Measurements from ENCODE around the gene PADI1.

The PADI1 gene

GRCh38 chr1:17192394-17193221 lies 12.3 kb upstream of the PADI1 start:
- no peak for ATAC-seq
- TF ChIP-seq CSRNP3 (CRISPR knock-in tag; IDR thresholded peaks at IDR 0.05) (no peak), ZNF565 (CRISPR knock-in tag; conservative IDR thresholded peaks at IDR 0.05; ENCODE audit: low read depth) (no peak), TCF4 (CRISPR knock-in tag; IDR thresholded peaks at IDR 0.05; ENCODE audit: borderline replicate concordance) (no peak), TSHZ2 (CRISPR knock-in tag; IDR thresholded peaks at IDR 0.05) (no peak), CSDC2 (CRISPR knock-in tag; IDR thresholded peaks at IDR 0.05) (no peak), OSR1 (CRISPR knock-in tag; IDR thresholded peaks at IDR 0.05) (no peak), ISL1 (CRISPR knock-in tag; IDR thresholded peaks at IDR 0.05) (no peak), GLIS3 (CRISPR knock-in tag; IDR thresholded peaks at IDR 0.05) (no peak)

DNA sequence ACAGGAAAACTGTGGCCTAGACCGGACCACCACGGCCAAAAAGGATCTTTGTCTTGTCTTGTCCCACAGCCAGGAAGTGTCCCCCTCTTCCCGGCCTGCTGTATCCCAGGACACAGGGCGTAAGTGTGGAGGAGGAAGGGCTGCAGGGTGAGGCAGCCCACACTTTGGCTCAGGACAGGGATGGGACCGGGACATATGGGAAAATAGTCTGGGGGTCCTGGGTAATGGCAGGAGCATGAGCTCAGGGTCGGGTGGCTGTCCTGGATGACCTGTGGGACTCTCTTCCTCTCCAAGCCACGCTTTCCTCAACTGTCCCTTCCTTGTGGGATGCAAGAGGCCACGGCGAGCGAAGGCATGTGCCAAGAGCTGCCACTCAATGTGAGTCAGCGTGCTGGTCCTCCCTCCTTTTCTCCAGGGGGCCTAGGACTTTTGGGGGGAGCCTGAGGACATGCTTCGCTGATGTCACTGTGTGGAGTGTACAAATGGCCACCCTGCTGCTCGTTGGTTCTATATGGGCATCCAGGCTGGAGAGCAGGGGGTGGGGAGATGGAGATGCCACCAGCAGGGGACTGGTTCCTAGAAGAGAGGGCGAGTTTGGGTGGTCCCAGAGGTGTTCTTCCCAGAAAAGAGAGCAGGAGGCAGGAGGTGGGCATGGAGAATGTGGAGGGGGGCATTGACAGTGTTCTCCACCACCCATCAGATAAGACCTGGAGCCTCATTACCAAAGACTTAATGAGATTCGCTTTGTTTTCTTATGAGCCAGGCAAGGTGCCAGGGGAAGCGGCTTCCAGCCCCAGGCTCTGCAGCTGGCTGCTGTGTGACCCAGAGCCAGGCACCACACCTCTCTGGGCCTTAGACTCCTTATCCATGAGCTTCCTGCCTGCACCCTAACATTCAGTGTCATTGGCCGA lies 11.5 kb upstream of the PADI1 start:
- no peak for ATAC-seq
- TF ChIP-seq BACH2 (CRISPR knock-in tag; IDR thresholded peaks at IDR 0.05; ENCODE audit: borderline replicate concordance) (no peak), TCF4 (CRISPR knock-in tag; IDR thresholded peaks at IDR 0.05; ENCODE audit: borderline replicate concordance) (peak; percentile 48; the same call in 1 of the 2 replicates)

DNA sequence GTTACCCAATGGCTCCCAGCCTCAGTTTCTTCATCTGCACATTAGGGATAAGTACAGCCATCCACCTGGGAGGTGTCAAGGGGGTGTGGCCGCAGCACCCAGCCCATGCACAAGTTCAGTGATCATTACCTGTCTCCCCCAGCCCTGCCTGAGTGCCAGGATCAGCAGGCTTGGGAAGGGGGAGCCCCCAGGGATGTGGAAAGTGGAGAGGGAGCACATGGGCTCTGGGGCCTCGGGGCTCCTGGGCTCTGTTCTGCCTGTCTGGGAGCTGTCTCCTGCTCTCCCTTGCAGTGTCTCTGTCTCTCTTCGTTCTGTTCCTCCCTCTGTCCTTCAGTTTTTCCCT lies 10.8 kb upstream of the PADI1 start:
- ATAC-seq: no peak
- TF ChIP-seq ESRRG (CRISPR knock-in tag; IDR thresholded peaks at IDR 0.05): no peak
- TF ChIP-seq, protein P1, sequence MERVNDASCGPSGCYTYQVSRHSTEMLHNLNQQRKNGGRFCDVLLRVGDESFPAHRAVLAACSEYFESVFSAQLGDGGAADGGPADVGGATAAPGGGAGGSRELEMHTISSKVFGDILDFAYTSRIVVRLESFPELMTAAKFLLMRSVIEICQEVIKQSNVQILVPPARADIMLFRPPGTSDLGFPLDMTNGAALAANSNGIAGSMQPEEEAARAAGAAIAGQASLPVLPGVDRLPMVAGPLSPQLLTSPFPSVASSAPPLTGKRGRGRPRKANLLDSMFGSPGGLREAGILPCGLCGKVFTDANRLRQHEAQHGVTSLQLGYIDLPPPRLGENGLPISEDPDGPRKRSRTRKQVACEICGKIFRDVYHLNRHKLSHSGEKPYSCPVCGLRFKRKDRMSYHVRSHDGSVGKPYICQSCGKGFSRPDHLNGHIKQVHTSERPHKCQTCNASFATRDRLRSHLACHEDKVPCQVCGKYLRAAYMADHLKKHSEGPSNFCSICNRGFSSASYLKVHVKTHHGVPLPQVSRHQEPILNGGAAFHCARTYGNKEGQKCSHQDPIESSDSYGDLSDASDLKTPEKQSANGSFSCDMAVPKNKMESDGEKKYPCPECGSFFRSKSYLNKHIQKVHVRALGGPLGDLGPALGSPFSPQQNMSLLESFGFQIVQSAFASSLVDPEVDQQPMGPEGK (CRISPR knock-in tag; IDR thresholded peaks at IDR 0.05; ENCODE audit: borderline replicate concordance): no peak
- no peak for TF ChIP-seq PPARA (CRISPR knock-in tag; IDR thresholded peaks at IDR 0.05; ENCODE audit: borderline replicate concordance)

GRCh38 chr1:17194615-17195528 lies 10.1 kb upstream of the PADI1 start:
- no peak for ATAC-seq
- TF ChIP-seq ESRRG (CRISPR knock-in tag; IDR thresholded peaks at IDR 0.05) (no peak), ZC3H10 (CRISPR knock-in tag; IDR thresholded peaks at IDR 0.05) (no peak), ISL1 (CRISPR knock-in tag; IDR thresholded peaks at IDR 0.05) (no peak), CREB5 (CRISPR knock-in tag; IDR thresholded peaks at IDR 0.05; ENCODE audit: low read depth) (no peak), ZFP30 (CRISPR knock-in tag; IDR thresholded peaks at IDR 0.05) (no peak), CSDC2 (CRISPR knock-in tag; IDR thresholded peaks at IDR 0.05) (no peak), RARB (CRISPR knock-in tag; IDR thresholded peaks at IDR 0.05) (no peak), GLIS3 (CRISPR knock-in tag; IDR thresholded peaks at IDR 0.05) (no peak)

All from SK-N-SH treated with all-trans-retinoic acid at 6 μM for 48 hours (cell line).